GM18951 (cell line): ENCODE results near the gene STKLD1.

Experiments used
- POLR2A ChIP-seq: IDR thresholded peaks from 4 replicates; pipeline ENCODE4 v1.6.1; 2011; ENCODE audit warnings: mild to moderate bottlenecking; ENCODE audit not compliant: insufficient read length, insufficient read depth; ENCODE audit errors: extremely low read depth
- in situ Hi-C: fragments of 300-500 bp; cut with MboI; formaldehyde crosslinking; loops from one replicate; pipeline ENCODE4 v1.12.0; 2022; ENCODE audit warnings: low sequenced_read_pairs, mixed read lengths, inconsistent platforms; ENCODE audit not compliant: unreplicated experiment

The STKLD1 gene

GRCh38 chr9:133339641-133340040 lies 36.5 kb upstream of the STKLD1 start:
- TF ChIP-seq POLR2A = no peak
- in situ Hi-C loops = no loop called here

DNA sequence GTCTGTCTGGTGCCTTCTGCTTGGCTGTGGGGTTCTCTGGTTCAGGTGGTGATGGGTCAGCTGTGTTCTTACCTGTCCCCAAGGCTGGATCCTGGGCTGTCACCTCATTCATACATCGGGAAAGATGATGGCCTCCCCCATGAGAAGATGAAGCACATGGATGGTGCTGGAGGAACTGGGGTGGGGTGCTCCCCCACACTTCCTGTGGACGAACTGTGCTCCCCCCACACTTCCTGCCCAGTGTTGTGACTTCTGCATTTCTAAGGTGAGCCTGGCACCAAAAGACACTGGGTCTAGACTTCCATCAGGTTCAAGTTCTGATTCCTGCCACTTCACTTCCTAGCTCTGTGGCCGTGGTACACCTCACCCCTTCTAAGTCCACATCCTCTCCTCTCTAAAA lies 35.9 kb upstream of the STKLD1 start:
- in situ Hi-C loops = no loop called here
- TF ChIP-seq POLR2A = no peak

GRCh38 chr9:133340916-133341315 lies 35.2 kb upstream of the STKLD1 start:
- no peak for TF ChIP-seq POLR2A
- in situ Hi-C loops = no loop called here

DNA sequence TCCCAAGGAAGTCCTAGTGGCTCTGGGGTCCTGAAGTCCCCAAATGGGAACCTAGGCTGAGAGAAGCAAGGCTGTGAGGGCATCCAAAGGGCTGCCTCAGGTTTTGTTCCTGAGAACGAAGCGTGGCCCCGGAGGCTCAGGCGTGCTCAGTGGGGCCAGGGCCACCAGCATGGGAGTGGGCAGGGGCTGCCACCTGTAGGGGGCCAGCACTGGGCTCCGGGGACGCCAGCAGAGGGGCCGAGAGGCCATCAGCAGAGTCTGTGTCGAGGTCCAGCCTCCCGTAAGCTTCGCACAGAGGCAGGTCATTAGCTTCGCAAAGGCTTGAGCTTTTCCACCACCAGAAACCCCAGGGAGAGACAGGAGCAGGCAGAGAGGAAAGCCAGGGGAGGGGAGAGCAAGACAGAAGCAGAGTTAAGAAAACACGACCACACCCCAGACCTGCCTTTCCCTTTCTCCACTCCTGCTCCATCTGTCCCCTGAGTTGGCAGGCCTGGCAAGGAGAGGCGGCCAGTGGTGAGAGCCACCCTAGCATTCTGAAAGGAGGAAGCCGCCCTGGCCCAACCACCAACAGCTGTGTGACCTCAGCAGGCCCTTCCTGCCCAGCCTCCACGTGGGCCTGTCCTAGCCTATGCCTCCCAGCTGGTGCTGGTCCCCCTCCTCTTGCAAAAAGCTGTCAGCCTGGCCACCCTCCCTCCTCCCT lies 34.6 kb upstream of the STKLD1 start:
- in situ Hi-C loops = no loop called here
- TF ChIP-seq POLR2A = no peak

GRCh38 chr9:133342069-133342406 lies 34.1 kb upstream of the STKLD1 start:
- in situ Hi-C loops = no loop called here
- TF ChIP-seq POLR2A = no peak

DNA sequence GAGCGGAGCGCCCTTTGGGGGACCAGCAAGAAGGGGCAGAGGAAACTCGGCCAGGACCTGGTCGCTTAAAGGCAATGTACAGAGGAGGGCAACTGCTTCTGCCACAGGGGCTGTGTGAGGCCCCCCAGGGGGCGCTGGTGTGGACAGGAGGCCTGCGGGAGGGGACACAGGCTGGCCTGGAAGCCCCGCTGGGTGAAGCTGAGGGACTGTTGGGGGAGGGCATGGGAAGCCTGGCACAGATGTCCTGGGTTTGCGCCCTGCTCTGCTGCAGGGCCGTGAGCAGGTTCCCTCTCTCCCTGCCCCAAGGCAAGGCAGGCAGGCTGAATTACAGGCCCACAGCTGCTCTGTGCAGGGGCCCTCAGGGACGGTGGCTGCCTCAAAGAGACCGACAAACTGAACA lies 33.6 kb upstream of the STKLD1 start:
- in situ Hi-C loops = no loop called here
- no peak for TF ChIP-seq POLR2A

GRCh38 chr9:133344071-133344470 lies 32.1 kb upstream of the STKLD1 start:
- in situ Hi-C loops = no loop called here
- no peak for TF ChIP-seq POLR2A

DNA sequence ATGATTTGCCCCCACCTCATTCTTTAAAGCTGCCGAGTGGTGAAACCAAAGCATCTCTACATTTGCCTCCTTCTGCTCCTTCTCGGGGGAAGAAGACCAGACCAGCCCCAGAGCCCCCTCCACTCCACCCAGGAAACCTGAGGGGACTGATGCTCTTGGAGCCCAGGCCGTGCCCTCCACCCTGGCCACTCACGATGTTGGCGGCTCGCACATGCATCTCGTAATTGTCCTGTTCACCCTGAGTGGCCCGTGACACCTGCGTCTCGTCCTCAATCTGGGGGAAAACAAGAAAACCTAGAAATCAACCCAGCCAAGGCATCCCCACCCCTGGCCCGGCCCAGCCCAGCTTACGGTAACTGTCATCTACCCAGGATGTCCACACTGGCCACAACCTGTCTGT lies 31.2 kb upstream of the STKLD1 start:
- in situ Hi-C loops = no loop called here
- TF ChIP-seq POLR2A = no peak

DNA sequence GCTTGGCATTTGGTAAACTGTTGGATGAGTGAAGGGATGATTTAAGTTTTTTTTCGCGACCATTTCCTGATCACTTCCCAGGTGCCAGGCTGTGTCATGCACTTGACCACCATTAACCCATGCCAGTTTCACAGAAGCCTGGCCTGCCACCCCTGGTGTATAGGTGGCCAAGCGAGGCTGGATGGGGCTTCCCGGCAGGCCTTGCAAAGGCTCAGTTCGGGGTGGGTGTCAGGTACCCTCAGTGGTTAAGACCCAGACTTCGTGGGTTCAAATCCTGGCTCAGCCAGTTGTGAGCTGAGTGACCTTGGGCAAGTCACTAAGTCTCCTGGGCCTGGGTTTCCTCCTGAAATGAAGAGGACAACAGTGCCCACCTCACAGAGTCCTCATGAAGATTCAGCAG lies 30.6 kb upstream of the STKLD1 start:
- in situ Hi-C loops = no loop called here
- no peak for TF ChIP-seq POLR2A

- in situ Hi-C loops = no loop called here
- no peak for TF ChIP-seq POLR2A
These were observed 30.0 kb upstream of the STKLD1 start for GRCh38 chr9:133346021-133346785.

DNA sequence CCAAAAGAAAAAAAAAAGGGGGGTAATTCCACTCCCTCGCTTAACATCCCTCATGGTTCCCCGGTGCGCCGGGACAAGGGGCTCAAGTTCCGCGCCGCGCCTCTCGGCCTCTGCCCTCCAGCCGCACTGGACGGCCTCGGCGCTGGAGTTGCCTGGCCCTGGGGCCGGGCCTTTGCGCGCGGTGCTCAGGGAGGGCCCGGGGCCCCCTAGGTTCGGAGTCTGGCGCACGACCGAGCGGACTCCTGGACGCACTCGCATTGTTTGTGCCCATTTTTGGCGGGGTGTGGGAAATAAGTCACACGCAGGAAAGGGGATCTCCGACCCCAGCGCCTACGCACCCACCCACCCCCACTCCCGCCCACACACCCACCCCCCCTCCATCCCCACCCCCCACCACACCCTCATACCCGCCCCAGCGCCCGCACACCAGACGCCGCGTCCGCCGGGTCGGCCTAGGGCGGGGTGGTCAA lies 28.6 kb upstream of the STKLD1 start:
- in situ Hi-C loops = no loop called here

DNA sequence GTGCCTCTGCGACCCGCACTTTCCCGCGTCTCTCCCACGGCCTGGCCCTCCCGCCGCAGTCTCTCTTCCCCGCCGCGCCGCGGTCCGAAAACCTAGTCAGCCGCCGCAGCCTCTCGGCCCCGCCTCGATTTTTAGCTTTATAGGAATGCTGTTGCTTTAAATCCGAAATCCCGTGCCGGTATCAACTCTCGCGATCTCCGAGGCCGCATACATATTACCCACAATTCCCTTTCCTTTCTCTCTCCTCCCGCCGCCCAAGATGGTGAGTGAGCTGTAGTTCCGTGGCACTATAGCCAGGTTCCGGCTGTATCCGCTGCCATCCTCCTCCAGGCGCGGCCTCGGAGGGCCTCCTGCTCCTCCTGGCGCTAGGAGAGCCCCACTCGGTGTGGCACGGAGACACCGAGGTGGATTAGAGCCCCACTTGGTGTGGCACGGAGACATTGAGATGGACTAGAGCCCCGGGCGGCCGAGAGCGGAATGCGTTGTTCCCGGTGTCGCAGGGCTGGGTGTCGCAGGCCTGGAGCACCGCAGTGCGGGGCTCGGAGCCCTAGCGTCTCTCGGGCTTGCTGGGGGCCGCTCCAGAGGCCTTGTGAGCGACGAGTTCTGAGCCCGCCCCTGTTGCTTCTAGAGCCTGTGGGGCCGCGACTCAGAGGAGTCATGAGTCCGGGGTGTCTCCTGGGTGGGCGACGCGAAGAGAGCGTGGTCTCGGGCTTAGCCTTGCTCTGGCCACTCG lies 28.0 kb upstream of the STKLD1 start, which contains the start of the genes MED22 and RPL7A:
TSS of gene MED22 (minus strand) at position 147 of the 733 bp plus-strand sequence. CDS start 1,469 bp downstream, outside the sequence.
TSS of gene RPL7A (plus strand) at position 234 of the 733 bp plus-strand sequence. CDS start at position 260, 26 bp downstream.
- in situ Hi-C loops = no loop called here
- TF ChIP-seq POLR2A = peak; percentile 99

More for the DNA sequence above, 28.6 kb upstream of the STKLD1 start:
- no peak for TF ChIP-seq POLR2A
